Liver (tissue), 9 donors: ENCODE results near the gene LRRC8B. TPM values are rescaled to one million over a fixed set of nuclear protein-coding genes. Genes with fewer than 3 reads are reported as not detected.

ENCODE experiments used
- DNase-seq: peaks from one replicate; pipeline ENCODE4 v3.0.0-alpha.2; 2017; ENCODE audit warnings: low spot score
- H3K27ac ChIP-seq, 2 donors: one replicate each; pipeline ENCODE4 v1.7.0; 2013; ENCODE audit warnings: inconsistent platforms in 2 of 2, low read length in 2 of 2, control low read depth in 1 of 2, low read depth in 1 of 2, mild to moderate bottlenecking in 1 of 2
- H3K27me3 ChIP-seq, 4 donors: one replicate each; pipeline versions ENCODE4 v1.6.1 to v1.7.0; 2013; ENCODE audit warnings: low read length in 3 of 4, inconsistent platforms in 1 of 4, mild to moderate bottlenecking in 1 of 4, moderate library complexity in 1 of 4; ENCODE audit not compliant: control insufficient read depth in 4 of 4, insufficient read depth in 4 of 4
- H3K36me3 ChIP-seq, 4 donors: one replicate each; pipeline versions ENCODE4 v1.6.1 to v1.7.0; 2013; ENCODE audit warnings: low read length in 3 of 4, mild to moderate bottlenecking in 3 of 4, low read depth in 1 of 4, moderate library complexity in 1 of 4; ENCODE audit not compliant: control insufficient read depth in 4 of 4, insufficient read depth in 3 of 4
- H3K4me1 ChIP-seq, 4 donors: one replicate each; pipeline versions ENCODE4 v1.6.1 to v1.7.0; 2013; ENCODE audit warnings: low read length in 3 of 4, mild to moderate bottlenecking in 3 of 4, moderate library complexity in 1 of 4; ENCODE audit not compliant: control insufficient read depth in 4 of 4, insufficient read depth in 4 of 4
- H3K4me3 ChIP-seq, 3 donors: one replicate each; pipeline versions ENCODE4 v1.6.1 to v1.7.0; 2013; ENCODE audit warnings: low read length in 3 of 3, control low read depth in 1 of 3, low read depth in 1 of 3, mild to moderate bottlenecking in 1 of 3
- H3K9ac ChIP-seq, 2 donors: one replicate each; pipeline ENCODE4 v1.7.0; 2013; ENCODE audit warnings: low read length in 2 of 2, mild to moderate bottlenecking in 2 of 2, moderate library complexity in 2 of 2, control low read depth in 1 of 2, low read depth in 1 of 2
- H3K9me3 ChIP-seq, 4 donors: one replicate each; pipeline versions ENCODE4 v1.6.1 to v1.7.0; 2013; ENCODE audit warnings: low read length in 3 of 4; ENCODE audit not compliant: control insufficient read depth in 4 of 4
- CTCF ChIP-seq: fragments of 150-350 bp; IDR thresholded peaks from 2 replicates; pipeline ENCODE4 v1.5.1; 2017; ENCODE audit warnings: improper control_type of control experiment, low read depth, low read length; ENCODE audit not compliant: missing input control
- EGR1 ChIP-seq, 2 donors: IDR thresholded peaks; 2 replicates each; pipeline ENCODE4 v1.6.1; 2016 to 2018; ENCODE audit warnings: antibody characterized with exemption in 2 of 2, low read depth in 2 of 2
- FOXA1 ChIP-seq: IDR thresholded peaks from 2 replicates; pipeline ENCODE4 v1.6.1; 2016; ENCODE audit warnings: antibody characterized with exemption
- FOXA2 ChIP-seq: IDR thresholded peaks from 2 replicates; pipeline ENCODE4 v1.6.1; 2016; ENCODE audit warnings: antibody characterized with exemption
- GABPA ChIP-seq, 2 donors: IDR thresholded peaks in 1 of 2; conservative IDR thresholded peaks in 1 of 2; 2 replicates each; pipeline ENCODE4 v1.6.1; 2016; ENCODE audit warnings: antibody characterized with exemption in 2 of 2, mild to moderate bottlenecking in 1 of 2, moderate library complexity in 1 of 2
- HNF4A ChIP-seq, 2 donors: conservative IDR thresholded peaks; 2 replicates each; pipeline ENCODE4 v1.6.1; 2016; ENCODE audit warnings: antibody characterized with exemption in 2 of 2, mild to moderate bottlenecking in 2 of 2
- JUND ChIP-seq, 2 donors: IDR thresholded peaks; 2 replicates each; pipeline ENCODE4 v1.6.1; 2016; ENCODE audit warnings: antibody characterized with exemption in 2 of 2
- NR2F2 ChIP-seq: IDR thresholded peaks from 2 replicates; pipeline ENCODE4 v1.6.1; 2016; ENCODE audit warnings: antibody characterized with exemption
- RAD21 ChIP-seq, 2 donors: IDR thresholded peaks; 2 replicates each; pipeline ENCODE4 v1.6.1; 2016; ENCODE audit warnings: antibody characterized with exemption in 2 of 2, mild to moderate bottlenecking in 2 of 2
- REST ChIP-seq: IDR thresholded peaks from 2 replicates; pipeline ENCODE4 v1.6.1; 2016; ENCODE audit warnings: antibody characterized with exemption, mild to moderate bottlenecking
- RXRA ChIP-seq, 2 donors: IDR thresholded peaks; 2 replicates each; pipeline ENCODE4 v1.6.1; 2017 to 2018; ENCODE audit warnings: antibody characterized with exemption in 2 of 2, mild to moderate bottlenecking in 1 of 2
- SP1 ChIP-seq: IDR thresholded peaks from 2 replicates; pipeline ENCODE4 v1.6.1; 2018; ENCODE audit warnings: antibody characterized with exemption, mild to moderate bottlenecking
- TAF1 ChIP-seq: conservative IDR thresholded peaks from 2 replicates; pipeline ENCODE4 v1.6.1; 2016; ENCODE audit warnings: antibody characterized with exemption, mild to moderate bottlenecking
- ZBTB33 ChIP-seq: IDR thresholded peaks from 2 replicates; pipeline ENCODE4 v1.6.1; 2016; ENCODE audit warnings: antibody characterized with exemption
- WGBS: extraction: QIAGEN DNeasy Blood & Tissue Kit; methylation state at CpG from one replicate; pipeline ENCODE4 v1.1.7; 2013; 5-methylcytosine and 5-hydroxymethylcytosine counted together
- polyA plus RNA-seq, 2 donors: library from polyadenylated mRNA; stranded (reverse) in 1 of 2; unstranded in 1 of 2; fragments of 200-250 nt in 1 of 2; fragments of >200 nt in 1 of 2; fragmentation: Nextera tagmentation in 1 of 2; extraction: Ambion mirVana in 1 of 2; gene quantifications; one replicate each; pipeline versions ENCODE4 v1.2.1 to v1.2.3, GENCODE V29; 2013 to 2015
- total RNA-seq, 2 donors: library from RNA; depleted of rRNA; stranded (reverse); fragments of >200 nt; gene quantifications; one replicate each; pipeline ENCODE4 v1.2.3, GENCODE V29; 2014
- TF ChIP-seq, protein P1 (sequence below): IDR thresholded peaks from 2 replicates; pipeline ENCODE4 v1.6.1; 2016; ENCODE audit warnings: antibody characterized with exemption
- donor health status: healthy.
- donor health status: healthy.
- donor health status: healthy.
- donor health status: healthy.
- donor health status: healthy.

The LRRC8B gene
- total and polyA plus RNA-seq, 4 donors, result 1.2 to 4.3 (median 2.5) TPM

- 94% methylated on average over 1 of the region's 1 CpG for WGBS
- Histone ChIP-seq H3K4me3 (no peak overlapping the region), H3K27me3 (no peaks in the 10 kb centered on the region), H3K36me3 (no peaks in the 10 kb centered on the region), H3K9me3 (no peaks in the 10 kb centered on the region), H3K4me1 (peaks cover 0 to 8% (median 2%) of the 10 kb centered on the region in 4 donors), H3K27ac (no peak overlapping the region), H3K9ac (no peak overlapping the region)
- DNase-seq, result no peak
- TF ChIP-seq, protein P1, sequence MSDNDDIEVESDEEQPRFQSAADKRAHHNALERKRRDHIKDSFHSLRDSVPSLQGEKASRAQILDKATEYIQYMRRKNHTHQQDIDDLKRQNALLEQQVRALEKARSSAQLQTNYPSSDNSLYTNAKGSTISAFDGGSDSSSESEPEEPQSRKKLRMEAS, result no peak
- TF ChIP-seq JUND (IDR thresholded peaks at IDR 0.05) (no peak), CTCF (no peak), FOXA1 (no peak), SP1 (no peak), ZBTB33 (no peak), RXRA (IDR thresholded peaks at IDR 0.05) (no peak), HNF4A (conservative IDR thresholded peaks at IDR 0.05) (no peak), TAF1 (no peak), GABPA (IDR thresholded peaks at IDR 0.05 in 1 of 2, conservative IDR thresholded peaks at IDR 0.05 in 1 of 2) (no peak)
Observed at GRCh38 chr1:89557956-89558355, 33.3 kb downstream of the LRRC8B start.

DNA sequence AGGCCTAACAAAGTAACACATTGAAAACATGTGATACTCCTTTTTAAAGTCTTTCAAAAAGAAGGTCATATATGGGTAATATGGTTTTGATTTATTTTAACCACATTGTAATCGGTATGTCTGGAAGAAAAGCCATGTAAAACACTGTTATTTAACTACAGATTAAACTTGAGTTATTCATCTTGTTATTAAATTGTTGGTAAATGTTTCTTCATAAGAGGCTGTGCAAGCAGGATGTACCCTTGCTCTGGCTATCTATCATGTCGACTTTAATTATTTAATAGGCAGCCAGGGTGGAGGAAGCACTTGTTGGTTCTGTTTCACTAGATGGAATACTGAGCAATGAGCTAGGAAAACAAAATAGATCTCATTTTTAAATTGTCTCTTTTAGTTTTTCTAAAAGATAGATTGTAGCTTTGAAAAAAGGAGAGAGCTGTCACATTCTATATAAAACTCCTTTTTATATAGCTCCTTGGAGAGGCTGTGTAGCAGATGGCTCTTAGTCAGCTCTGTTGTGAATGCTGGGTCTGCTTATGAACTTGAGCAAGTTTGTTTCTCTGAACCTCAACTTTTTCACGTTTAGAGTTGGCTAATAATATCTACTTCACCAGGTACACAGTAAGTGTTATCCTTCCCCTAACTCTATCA, 39.5 kb downstream of the LRRC8B start:
- peaks cover 0 to 4% (median under 1%) of the 10 kb centered on the region in 4 donors for H3K4me1 ChIP-seq
- 63% methylated on average over 3 of the region's 3 CpGs for WGBS
- TF ChIP-seq GABPA (IDR thresholded peaks at IDR 0.05 in 1 of 2, conservative IDR thresholded peaks at IDR 0.05 in 1 of 2) (no peak), FOXA2 (no peak), TAF1 (no peak), CTCF (no peak), ZBTB33 (no peak), RAD21 (IDR thresholded peaks at IDR 0.05) (no peak), REST (no peak), RXRA (IDR thresholded peaks at IDR 0.05) (no peak), NR2F2 (no peak), EGR1 (IDR thresholded peaks at IDR 0.05; ENCODE audit: low read depth in 2 of 2) (no peak)
- TF ChIP-seq, protein P1, result no peak
- no peaks in the 10 kb centered on the region for H3K27me3 ChIP-seq
- no peak overlapping the region for H3K27ac ChIP-seq
- H3K9me3 ChIP-seq, result no peaks in the 10 kb centered on the region
- H3K9ac ChIP-seq, result no peak overlapping the region
- H3K4me3 ChIP-seq, result no peak overlapping the region
- DNase-seq, result no peak
- H3K36me3 ChIP-seq, result no peaks in the 10 kb centered on the region
